Activated T-helper 17 cell treated with anti-CD3 and anti-CD28 coated beads, Interleukin-2, amount 50 U/mL, for 72 hours (primary cell): ENCODE data around the gene MGAT5. TPM values are rescaled to one million over a fixed set of nuclear protein-coding genes. Genes with fewer than 3 reads are reported as not detected.
A peak's percentile ranks its signal among the peaks of the same experiment; 100 is the strongest.

Source experiments
- ATAC-seq: fragments of 150-1000 bp; cut with Tn5 transposase; replicated peaks from 2 replicates; pipeline ENCODE4 v1.10.0; 2021; ENCODE audit warnings: mild to moderate bottlenecking, moderate library complexity
- H3K27ac Mint-ChIP-seq: one replicate; pipeline ENCODE4 v1.8.0; 2022; ENCODE audit warnings: mixed read lengths
- H3K27me3 Mint-ChIP-seq: one replicate; pipeline ENCODE4 v1.8.0; 2022; ENCODE audit warnings: mixed read lengths
- H3K36me3 Mint-ChIP-seq: one replicate; pipeline ENCODE4 v1.8.0; 2022; ENCODE audit warnings: low read depth, mild to moderate bottlenecking, mixed read lengths
- H3K4me1 Mint-ChIP-seq: one replicate; pipeline ENCODE4 v1.8.0; 2022; ENCODE audit warnings: mixed read lengths
- H3K4me3 Mint-ChIP-seq: one replicate; pipeline ENCODE4 v1.8.0; 2022; ENCODE audit warnings: mild to moderate bottlenecking, mixed read lengths
- H3K9me3 Mint-ChIP-seq: one replicate; pipeline ENCODE4 v1.8.0; 2022; ENCODE audit warnings: mixed read lengths
- total RNA-seq, 2 donors: library from RNA; stranded (reverse); gene quantifications; one replicate each; pipeline ENCODE4 v1.2.3, GENCODE V29; 2022

MGAT5 gene
- total RNA-seq, 2 donors from 2014 or later: 53.0 to 53.1 TPM

DNA sequence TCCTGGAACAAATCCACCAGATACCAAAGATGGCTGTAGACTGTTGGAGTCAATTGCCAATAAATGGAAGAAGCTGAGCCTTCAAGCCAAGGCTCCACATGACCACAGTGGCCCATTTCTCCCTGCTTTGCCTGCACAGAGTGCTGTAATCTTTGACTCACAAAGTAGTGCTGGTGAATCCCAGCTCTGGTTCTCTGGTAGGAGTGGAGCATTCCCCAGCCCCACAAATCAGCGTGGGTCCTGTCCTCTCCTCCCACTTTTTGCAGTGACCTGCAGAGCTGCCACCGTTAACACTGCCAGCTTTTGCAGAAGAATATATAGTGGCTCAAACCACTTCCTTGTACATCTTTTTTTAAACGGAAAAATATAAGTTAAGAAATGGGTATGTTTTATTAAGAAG is 93.9 kb downstream of the MGAT5 start:
- Mint-ChIP-seq H3K27ac (peak overlapping the region; percentile 68), H3K4me3 (peak overlapping the region; percentile 25), H3K36me3 (peaks cover 86% of the 10 kb centered on the region), H3K4me1 (peaks cover 21% of the 10 kb centered on the region), H3K9me3 (no peaks in the 10 kb centered on the region), H3K27me3 (no peaks in the 10 kb centered on the region)
- peak; percentile 64 for ATAC-seq

- peak; percentile 70 for ATAC-seq
- H3K9me3 Mint-ChIP-seq: no peaks in the 10 kb centered on the region
- H3K4me3 Mint-ChIP-seq: peak overlapping the region; percentile 25
- no peaks in the 10 kb centered on the region for H3K27me3 Mint-ChIP-seq
- peak overlapping the region; percentile 68 for H3K27ac Mint-ChIP-seq
- peaks cover 86% of the 10 kb centered on the region for H3K36me3 Mint-ChIP-seq
- peaks cover 16% of the 10 kb centered on the region for H3K4me1 Mint-ChIP-seq
Observed at GRCh38 chr2:134348239-134348638, 94.4 kb downstream of the MGAT5 start.

DNA sequence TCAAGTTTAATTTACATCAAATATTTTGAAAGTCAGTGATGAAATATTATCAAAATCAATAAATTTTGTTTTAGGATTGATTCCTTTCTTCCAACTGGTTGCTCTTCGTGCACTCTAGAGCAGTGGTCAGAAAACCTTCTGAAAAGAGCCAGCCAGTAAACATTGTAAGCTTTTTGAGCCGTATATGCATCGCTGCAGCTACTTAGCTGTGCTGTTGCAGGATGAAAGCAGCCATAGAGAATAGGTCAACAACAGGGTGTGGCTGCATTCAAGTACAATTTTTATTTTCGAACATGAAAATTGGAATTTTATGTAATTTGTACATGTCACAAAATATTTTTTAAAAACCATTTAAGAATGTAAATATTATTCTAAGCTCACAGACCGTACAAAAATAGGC is 94.9 kb downstream of the MGAT5 start:
- no peak for ATAC-seq
- Mint-ChIP-seq H3K27me3 (no peaks in the 10 kb centered on the region), H3K4me1 (peaks cover 13% of the 10 kb centered on the region), H3K9me3 (no peaks in the 10 kb centered on the region), H3K4me3 (peak overlapping the region; percentile 25), H3K36me3 (peaks cover 86% of the 10 kb centered on the region), H3K27ac (peak overlapping the region; percentile 68)

DNA sequence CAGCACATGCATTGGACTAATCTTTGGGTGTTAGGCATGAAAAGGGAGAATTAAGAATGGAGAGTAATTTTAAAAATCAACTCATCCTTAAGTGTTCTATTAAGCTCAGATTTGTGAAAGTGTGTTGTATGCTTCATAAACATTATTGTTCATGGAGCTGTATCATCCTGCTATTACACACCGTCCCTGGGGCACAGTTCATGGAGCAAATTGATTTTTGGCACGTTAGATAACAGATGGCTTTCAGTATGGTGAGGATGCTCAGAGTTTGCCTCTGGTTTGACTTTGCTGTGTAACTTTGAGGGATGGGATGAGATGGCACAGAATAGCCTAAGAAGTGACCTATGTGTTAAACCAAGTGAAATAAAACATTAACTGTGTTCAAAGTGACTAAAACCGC is 97.1 kb downstream of the MGAT5 start:
- peaks cover 10% of the 10 kb centered on the region for H3K4me1 Mint-ChIP-seq
- H3K27ac Mint-ChIP-seq: no peak overlapping the region

DNA sequence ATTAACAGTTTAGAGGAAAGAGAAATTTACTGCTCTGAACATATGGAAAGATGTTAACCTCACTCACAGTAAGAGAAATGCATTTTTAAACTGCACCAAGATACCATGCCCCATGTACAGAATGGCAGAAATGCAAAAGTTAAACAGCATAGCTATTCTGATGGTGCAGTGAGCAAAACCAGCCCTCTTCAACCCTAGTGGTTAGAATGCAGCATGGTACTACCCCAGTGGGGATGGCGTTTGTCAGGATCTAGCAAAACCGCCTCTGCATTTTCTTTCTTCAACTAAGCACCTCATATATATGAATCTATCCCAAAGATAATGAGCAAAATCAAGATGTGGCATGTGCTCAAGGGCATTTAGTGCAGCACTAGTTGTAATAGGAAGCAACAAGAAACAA is 98.0 kb downstream of the MGAT5 start:
- ATAC-seq: no peak
- no peaks in the 10 kb centered on the region for H3K27me3 Mint-ChIP-seq
- H3K27ac Mint-ChIP-seq: no peak overlapping the region
- H3K4me3 Mint-ChIP-seq: no peak overlapping the region
- no peaks in the 10 kb centered on the region for H3K9me3 Mint-ChIP-seq
- H3K4me1 Mint-ChIP-seq: peaks cover 7% of the 10 kb centered on the region
- H3K36me3 Mint-ChIP-seq: peaks cover 88% of the 10 kb centered on the region

More for the DNA sequence above, 97.1 kb downstream of the MGAT5 start:
- no peak for ATAC-seq
- Mint-ChIP-seq H3K27me3 (no peaks in the 10 kb centered on the region), H3K36me3 (peaks cover 88% of the 10 kb centered on the region), H3K9me3 (no peaks in the 10 kb centered on the region), H3K4me3 (no peak overlapping the region)

GRCh38 chr2:134352844-134353243 is 99.0 kb downstream of the MGAT5 start:
- H3K4me3 Mint-ChIP-seq: no peak overlapping the region
- peaks cover 94% of the 10 kb centered on the region for H3K36me3 Mint-ChIP-seq
- H3K4me1 Mint-ChIP-seq: peaks cover 6% of the 10 kb centered on the region
- no peaks in the 10 kb centered on the region for H3K9me3 Mint-ChIP-seq
- no peaks in the 10 kb centered on the region for H3K27me3 Mint-ChIP-seq
- ATAC-seq: no peak
- H3K27ac Mint-ChIP-seq: no peak overlapping the region

GRCh38 chr2:134354611-134355010 is 100.7 kb downstream of the MGAT5 start:
- ATAC-seq: no peak
- H3K4me1 Mint-ChIP-seq: peaks cover 6% of the 10 kb centered on the region
- H3K4me3 Mint-ChIP-seq: no peak overlapping the region
- H3K36me3 Mint-ChIP-seq: peaks cover 100% of the 10 kb centered on the region
- no peak overlapping the region for H3K27ac Mint-ChIP-seq
- no peaks in the 10 kb centered on the region for H3K27me3 Mint-ChIP-seq
- no peaks in the 10 kb centered on the region for H3K9me3 Mint-ChIP-seq

DNA sequence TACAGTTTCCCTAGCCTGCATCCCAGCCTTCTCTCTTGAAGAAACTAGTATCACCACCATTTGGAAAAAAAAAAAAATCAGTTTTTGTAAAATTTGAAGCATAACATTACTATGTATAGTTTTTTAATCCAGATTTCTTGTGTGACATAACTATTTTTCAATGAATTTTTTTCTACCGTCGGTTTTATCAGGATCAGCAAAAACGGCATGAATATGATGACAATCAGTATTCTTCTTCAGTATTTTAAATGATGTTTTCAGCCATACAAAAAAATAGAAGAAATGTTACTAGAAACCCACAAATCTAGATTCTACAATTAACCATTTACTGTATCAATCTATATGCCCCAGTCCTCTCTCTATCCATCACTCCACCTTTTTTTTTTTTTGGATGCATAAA is 103.9 kb downstream of the MGAT5 start:
- ATAC-seq: no peak
- H3K4me3 Mint-ChIP-seq: no peak overlapping the region
- H3K27me3 Mint-ChIP-seq: no peaks in the 10 kb centered on the region
- no peaks in the 10 kb centered on the region for H3K9me3 Mint-ChIP-seq
- peaks cover 98% of the 10 kb centered on the region for H3K36me3 Mint-ChIP-seq
- H3K27ac Mint-ChIP-seq: no peak overlapping the region
- H3K4me1 Mint-ChIP-seq: peaks cover 5% of the 10 kb centered on the region

GRCh38 chr2:134359367-134360081 is 105.7 kb downstream of the MGAT5 start:
- ATAC-seq: no peak
- Mint-ChIP-seq H3K36me3 (peaks cover 98% of the 10 kb centered on the region), H3K4me1 (peaks cover 5% of the 10 kb centered on the region), H3K27me3 (no peaks in the 10 kb centered on the region), H3K9me3 (no peaks in the 10 kb centered on the region), H3K4me3 (no peak overlapping the region), H3K27ac (no peak overlapping the region)

DNA sequence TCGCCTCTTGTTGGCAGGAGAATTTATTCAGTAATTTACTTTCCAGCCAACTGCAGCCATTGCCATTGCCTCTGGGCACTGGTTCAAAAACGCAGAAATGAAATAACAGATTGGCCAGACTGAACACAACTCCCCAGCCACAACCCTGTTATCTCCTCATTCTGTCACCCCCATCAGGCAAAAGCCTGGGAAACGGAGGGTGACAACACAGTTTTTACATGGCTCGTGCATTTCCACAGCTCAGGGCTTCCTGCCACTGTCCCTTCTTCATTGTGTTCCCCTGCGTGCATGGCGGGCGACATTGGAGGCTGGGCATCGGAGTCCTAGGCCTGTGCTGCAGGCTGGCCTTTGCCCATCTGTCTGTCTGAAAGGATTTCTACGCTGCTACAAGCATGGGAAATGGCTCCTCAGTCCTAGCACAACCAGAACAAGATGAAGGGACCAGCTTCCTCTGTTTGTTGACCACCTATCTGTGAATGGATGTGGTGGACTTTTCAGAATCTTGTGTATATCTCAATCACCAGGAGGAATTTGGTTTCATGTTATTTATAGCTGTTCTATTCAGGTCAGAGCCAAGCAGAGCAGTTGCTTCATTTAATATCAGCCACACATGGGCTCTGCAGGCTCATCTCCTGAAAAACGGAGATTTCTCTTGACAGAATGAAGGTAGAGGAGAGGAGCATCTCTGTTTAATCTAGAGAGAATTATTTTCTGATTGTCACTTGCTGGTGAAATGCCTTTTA is 107.0 kb downstream of the MGAT5 start:
- H3K4me3 Mint-ChIP-seq: no peak overlapping the region
- no peak for ATAC-seq
- H3K9me3 Mint-ChIP-seq: no peaks in the 10 kb centered on the region
- H3K36me3 Mint-ChIP-seq: peaks cover 98% of the 10 kb centered on the region
- no peaks in the 10 kb centered on the region for H3K27me3 Mint-ChIP-seq
- peaks cover 11% of the 10 kb centered on the region for H3K4me1 Mint-ChIP-seq
- H3K27ac Mint-ChIP-seq: peak overlapping the region; percentile 38

GRCh38 chr2:134361648-134362047 is 107.8 kb downstream of the MGAT5 start:
- no peaks in the 10 kb centered on the region for H3K9me3 Mint-ChIP-seq
- peaks cover 11% of the 10 kb centered on the region for H3K4me1 Mint-ChIP-seq
- ATAC-seq: peak; percentile 66
- peaks cover 92% of the 10 kb centered on the region for H3K36me3 Mint-ChIP-seq
- no peak overlapping the region for H3K4me3 Mint-ChIP-seq
- H3K27me3 Mint-ChIP-seq: no peaks in the 10 kb centered on the region
- H3K27ac Mint-ChIP-seq: peak overlapping the region; percentile 41

DNA sequence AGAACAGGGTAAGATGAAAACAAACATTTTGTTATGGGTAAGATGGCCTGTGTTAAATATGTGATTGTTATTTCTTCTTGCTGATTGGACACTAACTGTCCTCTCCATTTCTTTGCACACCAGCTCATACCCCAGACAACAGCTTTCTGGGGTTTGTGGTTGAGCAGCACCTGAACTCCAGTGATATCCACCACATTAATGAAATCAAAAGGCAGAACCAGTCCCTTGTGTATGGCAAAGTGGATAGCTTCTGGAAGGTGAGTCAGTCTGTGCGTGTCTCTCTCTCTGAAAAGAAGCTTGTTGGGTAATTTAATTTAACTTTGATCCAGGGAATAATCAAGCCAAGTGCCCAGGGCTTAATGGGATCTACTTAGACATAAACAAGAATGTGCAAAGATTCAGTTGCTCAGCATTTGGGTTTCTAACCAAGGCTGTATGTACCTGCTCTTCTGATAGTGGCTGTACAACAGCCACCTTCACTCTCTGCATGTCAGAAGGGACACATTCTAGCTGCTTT is 108.3 kb downstream of the MGAT5 start:
- H3K27ac Mint-ChIP-seq: peak overlapping the region; percentile 41
- H3K4me1 Mint-ChIP-seq: peaks cover 16% of the 10 kb centered on the region
- no peak overlapping the region for H3K4me3 Mint-ChIP-seq
- peaks cover 91% of the 10 kb centered on the region for H3K36me3 Mint-ChIP-seq
- no peaks in the 10 kb centered on the region for H3K9me3 Mint-ChIP-seq
- H3K27me3 Mint-ChIP-seq: no peaks in the 10 kb centered on the region
- ATAC-seq: no peak

DNA sequence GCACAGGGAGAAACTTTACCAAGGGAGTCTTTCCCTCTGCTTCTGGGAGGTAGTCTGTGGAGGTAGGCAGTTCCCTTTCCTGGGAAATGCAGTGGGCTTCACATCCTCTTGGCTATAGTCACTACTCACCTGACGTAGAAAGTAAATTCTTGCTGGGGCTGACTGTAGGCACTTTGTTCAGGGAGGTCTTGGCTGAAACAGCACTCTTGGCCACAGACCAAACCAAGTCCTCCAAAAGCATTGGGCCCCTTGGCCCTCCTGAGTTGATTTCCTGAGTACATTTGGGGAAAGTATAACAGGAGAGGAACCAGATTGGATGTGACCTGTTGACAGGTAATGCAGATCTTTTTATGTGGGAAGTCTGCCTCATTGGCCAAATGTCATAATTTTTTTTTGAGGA is 108.9 kb downstream of the MGAT5 start:
- Mint-ChIP-seq H3K27ac (peak overlapping the region; percentile 41), H3K36me3 (peaks cover 91% of the 10 kb centered on the region), H3K9me3 (no peaks in the 10 kb centered on the region), H3K4me1 (peaks cover 22% of the 10 kb centered on the region), H3K27me3 (no peaks in the 10 kb centered on the region), H3K4me3 (no peak overlapping the region)
- no peak for ATAC-seq

- Mint-ChIP-seq H3K9me3 (no peaks in the 10 kb centered on the region), H3K4me1 (peaks cover 39% of the 10 kb centered on the region), H3K27me3 (no peaks in the 10 kb centered on the region), H3K4me3 (no peak overlapping the region), H3K36me3 (peaks cover 90% of the 10 kb centered on the region), H3K27ac (peak overlapping the region; percentile 68)
- no peak for ATAC-seq
Observed at GRCh38 chr2:134365356-134365755, 111.5 kb downstream of the MGAT5 start.

DNA sequence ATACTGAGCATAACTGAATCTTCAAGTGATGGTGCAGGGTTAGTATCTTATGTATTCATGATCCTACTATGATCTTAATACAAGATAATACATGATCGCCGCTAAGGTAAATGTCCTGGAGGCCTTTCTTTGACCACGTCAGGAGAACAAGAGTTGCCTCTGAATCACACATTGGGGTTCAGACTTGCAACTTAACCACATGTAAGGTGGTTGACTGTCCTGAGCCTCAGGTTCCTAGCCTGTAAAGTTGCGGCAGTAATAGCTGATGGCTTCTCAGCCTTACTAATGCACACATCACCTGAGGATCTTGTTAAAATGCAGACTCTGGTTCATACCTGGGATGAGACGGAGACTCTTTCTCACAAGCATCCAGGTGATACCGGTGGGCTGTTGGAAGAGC is 112.5 kb downstream of the MGAT5 start:
- Mint-ChIP-seq H3K4me3 (no peak overlapping the region), H3K9me3 (no peaks in the 10 kb centered on the region), H3K27ac (no peak overlapping the region), H3K36me3 (peaks cover 91% of the 10 kb centered on the region), H3K27me3 (no peaks in the 10 kb centered on the region), H3K4me1 (peaks cover 39% of the 10 kb centered on the region)
- ATAC-seq: no peak
